Breast epithelium (tissue), 4 donors: ENCODE measurements around the gene PDSS2. TPM values are rescaled to one million over a fixed set of nuclear protein-coding genes. Genes with fewer than 3 reads are reported as not detected.

Source experiments
- DNase-seq, 2 donors: peaks; one replicate each; pipeline ENCODE4 v3.0.0-alpha.2; 2019; ENCODE audit warnings: low spot score in 2 of 2
- H3K27ac ChIP-seq, 2 donors: fragments of 200-600 bp; sonication (generic) in 1 of 2; one replicate each; pipeline ENCODE4 v1.5.1; 2016 to 2019; ENCODE audit warnings: mild to moderate bottlenecking in 1 of 2
- H3K27me3 ChIP-seq, 2 donors: fragments of 200-600 bp; sonication (generic) in 1 of 2; one replicate each; pipeline versions ENCODE4 v1.5.1 to v1.6.0; 2017 to 2019; ENCODE audit warnings: control low read depth in 1 of 2, mild to moderate bottlenecking in 1 of 2
- H3K36me3 ChIP-seq: fragments of 200-600 bp; one replicate; pipeline ENCODE4 v1.5.1; 2019
- H3K4me1 ChIP-seq, 2 donors: fragments of 200-600 bp; sonication (generic); one replicate each; pipeline ENCODE4 v1.5.1; 2016 to 2019; ENCODE audit warnings: control low read depth in 1 of 2
- H3K4me3 ChIP-seq, 3 donors: fragments of 200-600 bp; sonication (generic); 1 replicate in 2 of 3; 2 replicates in 1 of 3; pipeline ENCODE4 v1.5.1; 2016 to 2019; ENCODE audit warnings: mild to moderate bottlenecking in 3 of 3, moderate library complexity in 2 of 3
- H3K9me3 ChIP-seq, 2 donors: fragments of 200-600 bp; sonication (generic) in 1 of 2; one replicate each; pipeline ENCODE4 v1.5.1; 2016 to 2019; ENCODE audit warnings: control low read depth in 1 of 2
- POLR2A ChIP-seq: fragments of 450-650 bp; IDR thresholded peaks from one replicate; pipeline ENCODE4 v1.6.1; 2016; ENCODE audit warnings: antibody characterized with exemption, mild to moderate bottlenecking, moderate library complexity
- POLR2AphosphoS5 ChIP-seq, 3 donors: sonication (generic); formaldehyde crosslinking; IDR thresholded peaks; one replicate each; pipeline ENCODE4 v1.6.1; 2017; ENCODE audit warnings: antibody characterized with exemption in 3 of 3
- intact Hi-C: fragments of 100-400 bp; cut with DNase I; formaldehyde crosslinking; loops from one replicate; pipeline ENCODE4 v1.15.1; 2023; ENCODE audit warnings: low total_unique reads
- total RNA-seq, 3 donors: library from RNA; depleted of rRNA; stranded (reverse); fragments of >200 nt; gene quantifications; one replicate each; pipeline ENCODE4 v1.1.0, GENCODE V29; 2016
- TF ChIP-seq, protein P1 (sequence below), 3 donors: fragments of 450-650 bp; IDR thresholded peaks; one replicate each; pipeline ENCODE4 v1.5.1; 2016 to 2017; ENCODE audit warnings: antibody characterized with exemption in 3 of 3, mild to moderate bottlenecking in 3 of 3, moderate library complexity in 3 of 3

The PDSS2 gene
- total RNA-seq, 3 donors from 2014 or later, result 6.9 to 13.5 (median 11.1) TPM

DNA sequence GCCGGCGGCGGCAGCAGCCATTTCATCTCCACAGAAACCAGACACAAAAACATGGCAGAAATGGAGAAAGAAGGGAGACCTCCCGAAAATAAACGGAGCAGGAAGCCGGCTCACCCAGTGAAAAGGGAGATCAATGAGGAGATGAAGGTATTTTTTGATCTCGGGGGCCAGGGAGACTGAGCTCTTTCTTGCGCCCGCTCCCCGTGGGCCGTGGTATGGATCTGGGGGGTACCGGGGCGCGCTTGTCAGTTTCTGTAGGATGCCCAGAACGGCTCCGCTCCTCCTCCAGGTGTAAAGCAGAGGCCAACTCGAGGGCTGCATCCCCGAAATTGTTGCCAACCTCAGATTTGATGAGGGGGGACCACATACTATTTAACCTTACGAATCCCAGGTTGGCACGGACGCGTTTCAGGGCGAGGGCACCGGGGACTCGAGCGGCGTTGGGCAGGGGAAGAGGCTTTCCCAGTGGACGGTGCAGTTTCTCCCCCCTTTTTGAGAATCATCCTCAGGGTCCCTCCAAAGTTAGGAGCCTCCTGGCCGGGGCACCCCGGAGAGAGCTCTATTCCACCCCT lies 31.3 kb upstream of the PDSS2 start:
- Histone ChIP-seq H3K27me3 (peaks cover 0 to 48% of the 10 kb centered on the region in 2 donors), H3K36me3 (no peaks in the 10 kb centered on the region), H3K27ac (peak overlapping the region; percentile 74 to 85), H3K4me3 (peak overlapping the region; percentile 72 to 78 (median 75)), H3K4me1 (peaks cover 0 to 4% of the 10 kb centered on the region in 2 donors), H3K9me3 (no peaks in the 10 kb centered on the region)
- no peak for DNase-seq
- intact Hi-C loops, result no loop called here
- no peak for TF ChIP-seq POLR2AphosphoS5 (IDR thresholded peaks at IDR 0.05)
- no peak for TF ChIP-seq POLR2A
- TF ChIP-seq, protein P1, sequence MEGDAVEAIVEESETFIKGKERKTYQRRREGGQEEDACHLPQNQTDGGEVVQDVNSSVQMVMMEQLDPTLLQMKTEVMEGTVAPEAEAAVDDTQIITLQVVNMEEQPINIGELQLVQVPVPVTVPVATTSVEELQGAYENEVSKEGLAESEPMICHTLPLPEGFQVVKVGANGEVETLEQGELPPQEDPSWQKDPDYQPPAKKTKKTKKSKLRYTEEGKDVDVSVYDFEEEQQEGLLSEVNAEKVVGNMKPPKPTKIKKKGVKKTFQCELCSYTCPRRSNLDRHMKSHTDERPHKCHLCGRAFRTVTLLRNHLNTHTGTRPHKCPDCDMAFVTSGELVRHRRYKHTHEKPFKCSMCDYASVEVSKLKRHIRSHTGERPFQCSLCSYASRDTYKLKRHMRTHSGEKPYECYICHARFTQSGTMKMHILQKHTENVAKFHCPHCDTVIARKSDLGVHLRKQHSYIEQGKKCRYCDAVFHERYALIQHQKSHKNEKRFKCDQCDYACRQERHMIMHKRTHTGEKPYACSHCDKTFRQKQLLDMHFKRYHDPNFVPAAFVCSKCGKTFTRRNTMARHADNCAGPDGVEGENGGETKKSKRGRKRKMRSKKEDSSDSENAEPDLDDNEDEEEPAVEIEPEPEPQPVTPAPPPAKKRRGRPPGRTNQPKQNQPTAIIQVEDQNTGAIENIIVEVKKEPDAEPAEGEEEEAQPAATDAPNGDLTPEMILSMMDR (IDR thresholded peaks at IDR 0.05), result no peak

DNA sequence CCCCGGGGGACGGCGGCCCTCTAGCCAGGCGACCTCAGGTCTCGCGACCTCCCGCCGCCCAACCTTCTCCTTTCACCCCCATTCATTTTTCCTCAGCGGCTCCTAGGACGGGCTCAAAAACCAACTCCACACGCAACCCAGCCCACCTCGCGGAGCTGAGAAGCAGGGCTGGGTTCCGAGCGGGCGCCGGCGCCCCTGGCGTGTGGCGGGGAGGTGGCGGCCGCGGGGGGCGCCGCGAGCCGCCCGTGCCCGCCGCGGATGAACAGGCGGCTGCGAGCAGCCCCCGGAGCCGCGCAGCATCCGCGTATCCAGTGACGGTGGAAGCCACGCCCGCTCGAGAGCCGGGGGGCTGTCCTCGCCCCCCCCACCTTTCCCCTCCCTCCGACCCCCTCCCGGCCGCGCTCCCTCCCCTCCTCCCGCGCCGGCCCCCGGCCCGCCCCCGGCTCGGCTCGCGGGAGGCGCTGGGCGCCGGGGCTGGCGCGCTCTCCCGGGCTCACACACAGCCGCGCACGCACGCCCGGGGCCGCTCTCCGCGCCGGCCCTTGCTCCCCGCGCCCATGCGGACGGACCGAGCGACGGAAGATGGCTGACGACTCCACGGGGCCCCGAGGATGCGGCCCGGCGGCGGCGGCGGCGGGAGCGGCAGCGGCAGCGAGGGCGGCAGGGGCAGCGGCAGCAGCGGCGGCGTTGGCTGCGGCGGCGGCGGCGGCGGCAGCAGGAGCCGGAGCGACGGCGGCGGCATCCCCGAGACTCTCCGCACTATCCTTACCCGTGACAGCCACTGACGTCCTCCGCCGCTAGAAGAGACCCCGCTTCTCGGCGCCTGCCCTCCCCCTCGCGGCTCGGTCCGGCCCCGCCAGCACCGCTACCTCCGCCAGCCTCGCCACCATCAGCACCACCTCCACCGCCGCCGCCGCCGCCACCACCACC lies 30.5 kb upstream of the PDSS2 start, which contains the start of gene SOBP:
SOBP (plus strand) TSS at position 482 of the 930 bp plus-strand sequence. CDS start 500 bp downstream, outside the sequence.
- Histone ChIP-seq H3K4me1 (peaks cover 0 to 4% of the 10 kb centered on the region in 2 donors), H3K27ac (peak within 1 kb of the TSS; percentile 74 to 85), H3K4me3 (peak within 1 kb of the TSS; percentile 72 to 78 (median 75)), H3K27me3 (peaks cover 0 to 48% of the 10 kb centered on the region in 2 donors), H3K9me3 (no peaks in the 10 kb centered on the region), H3K36me3 (no peaks in the 10 kb centered on the region)
- TF ChIP-seq POLR2AphosphoS5 (IDR thresholded peaks at IDR 0.05) (no peak), POLR2A (no peak)
- TF ChIP-seq, protein P1 (IDR thresholded peaks at IDR 0.05), result no peak
- intact Hi-C loops, result no loop called here
- peak in 1 of 2 donors; percentile 23 for DNase-seq

DNA sequence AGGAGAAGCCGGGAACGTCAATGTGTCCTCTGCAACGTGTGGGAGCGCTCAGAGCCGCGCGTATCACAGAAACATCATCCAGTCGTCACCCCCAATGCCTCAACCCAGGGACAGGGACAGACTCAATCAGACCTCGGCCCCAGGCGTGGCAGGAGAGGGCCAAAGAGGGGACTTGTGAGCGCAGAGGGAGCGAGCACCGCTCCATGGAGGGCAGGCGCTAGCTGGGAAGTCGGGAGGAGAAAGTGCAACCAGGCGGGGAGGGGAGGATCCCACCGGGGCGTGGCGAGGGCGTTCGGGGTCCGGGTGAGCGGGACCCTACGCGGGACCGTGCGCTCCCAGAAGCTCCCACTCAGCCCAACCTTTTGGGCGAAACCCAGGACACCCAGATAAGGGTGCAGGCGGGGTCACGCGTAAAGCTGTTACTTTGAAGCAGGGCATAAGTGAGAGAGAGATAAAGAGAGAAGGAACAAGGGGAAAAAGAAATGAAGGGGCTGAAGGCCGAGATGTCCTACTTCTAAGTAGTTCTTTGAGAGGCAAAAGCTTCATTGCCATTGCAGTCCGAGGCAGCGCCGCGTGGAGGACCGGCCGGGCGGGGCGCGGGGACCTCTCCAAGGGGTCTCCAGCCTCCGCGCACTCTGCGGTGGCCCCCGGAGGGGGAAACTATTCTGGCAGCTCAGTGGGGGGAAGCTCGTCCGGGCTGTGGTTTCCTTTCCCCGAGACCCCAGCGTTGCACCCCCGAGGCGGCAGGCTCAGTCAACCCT lies 29.7 kb upstream of the PDSS2 start:
- Histone ChIP-seq H3K4me1 (peaks cover 0 to 4% of the 10 kb centered on the region in 2 donors), H3K9me3 (no peaks in the 10 kb centered on the region), H3K4me3 (peak overlapping the region; percentile 72 to 78 (median 75)), H3K27ac (peak overlapping the region; percentile 70 to 85), H3K36me3 (no peaks in the 10 kb centered on the region), H3K27me3 (peaks cover 0 to 48% of the 10 kb centered on the region in 2 donors)
- peak in 1 of 2 donors; percentile 20 for DNase-seq
- intact Hi-C loops, result no loop called here
- TF ChIP-seq, protein P1 (IDR thresholded peaks at IDR 0.05), result no peak
- TF ChIP-seq POLR2AphosphoS5 (IDR thresholded peaks at IDR 0.05), result no peak

DNA sequence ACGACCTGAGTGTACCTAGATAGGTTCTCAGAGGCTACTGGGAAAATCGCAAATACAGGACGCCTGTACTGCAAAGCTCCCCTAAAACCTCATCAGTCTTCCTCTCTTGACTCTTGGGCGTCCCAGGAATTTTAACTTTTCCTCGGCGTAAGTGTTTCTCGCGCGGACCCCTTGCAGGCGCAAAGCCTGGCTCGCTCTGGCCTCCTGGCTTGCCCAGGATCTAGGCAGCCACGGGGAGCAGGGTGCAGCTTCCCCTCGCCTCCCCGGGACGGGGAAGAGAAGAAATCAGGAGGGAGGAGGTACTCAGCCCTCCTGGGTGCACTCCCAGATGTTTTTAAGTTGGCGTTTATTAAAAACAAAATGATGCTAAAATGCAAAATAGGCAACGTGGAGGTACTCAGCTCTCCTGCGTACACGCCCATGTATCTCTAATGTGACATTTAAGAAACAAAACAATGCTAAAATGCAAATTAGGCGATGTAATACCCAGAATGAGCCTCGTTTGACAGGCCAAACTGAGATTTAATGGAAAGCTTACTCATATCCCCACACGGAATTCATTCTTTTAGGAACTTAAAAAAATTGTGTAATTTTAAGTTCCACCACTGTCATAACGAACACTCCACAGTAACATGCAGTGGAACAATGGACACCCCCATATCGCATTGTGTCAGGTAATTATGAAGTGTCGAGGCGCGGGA lies 29.0 kb upstream of the PDSS2 start:
- peaks cover 0 to 40% of the 10 kb centered on the region in 2 donors for H3K27me3 ChIP-seq
- TF ChIP-seq, protein P1 (IDR thresholded peaks at IDR 0.05), result no peak
- no peak for TF ChIP-seq POLR2A
- TF ChIP-seq POLR2AphosphoS5 (IDR thresholded peaks at IDR 0.05), result no peak
- H3K4me3 ChIP-seq, result peak overlapping the region; percentile 72 to 78 (median 75)
- intact Hi-C loops, result no loop called here
- H3K27ac ChIP-seq, result peak overlapping the region; percentile 70 to 85
- no peaks in the 10 kb centered on the region for H3K9me3 ChIP-seq
- H3K36me3 ChIP-seq, result no peaks in the 10 kb centered on the region
- peaks cover 0 to 4% of the 10 kb centered on the region in 2 donors for H3K4me1 ChIP-seq
- no peak for DNase-seq
